Subcutaneous adipose tissue (tissue), 4 donors: ENCODE measurements around the gene TBL2. TPM values are rescaled to one million over a fixed set of nuclear protein-coding genes. Genes with fewer than 3 reads are reported as not detected.

Source experiments
- CTCF ChIP-seq: fragments of 450-650 bp; IDR thresholded peaks from one replicate; pipeline ENCODE4 v1.5.1; 2016; ENCODE audit warnings: low read depth, mild to moderate bottlenecking, control low read depth, antibody characterized with exemption, moderate library complexity
- total RNA-seq, 4 donors: library from RNA; depleted of rRNA; stranded (reverse); fragments of >200 nt; gene quantifications; one replicate each; pipeline ENCODE4 v1.1.0, GENCODE V29; 2016

Gene TBL2
- total RNA-seq, 4 donors from 2014 or later = 32.3 to 43.0 (median 37.1) TPM

- TF ChIP-seq CTCF = no peak
Observed at GRCh38 chr7:73522105-73522872, 56.1 kb downstream of the TBL2 start, which contains the start of gene BAZ1B. Gene BAZ1B (minus strand): TSS chr7:73522293. CDS start chr7:73521933, 360 bp downstream.

GRCh38 chr7:73521636-73522104 is 56.7 kb downstream of the TBL2 start:
- no peak for TF ChIP-seq CTCF

GRCh38 chr7:73520673-73521635 is 57.4 kb downstream of the TBL2 start:
- no peak for TF ChIP-seq CTCF

GRCh38 chr7:73519867-73520672 is 58.3 kb downstream of the TBL2 start:
- TF ChIP-seq CTCF = no peak

- TF ChIP-seq CTCF = no peak
Observed at GRCh38 chr7:73518470-73518869, 59.9 kb downstream of the TBL2 start.

Other genes starting within 250 kb of the TBL2 start
- 1 to 10 TPM in 3 of 4 donors, under 1 TPM in 1; 0.98 to 2.4 (median 1.9) TPM for gene FZD9, start 144.8 kb downstream of the TBL2 start, total RNA-seq
- 10 to 100 TPM; 51.3 to 62.8 (median 59.9) TPM for gene BAZ1B, start 56.3 kb downstream of the TBL2 start, total RNA-seq
- 10 to 100 TPM; 61.0 to 91.4 (median 69.0) TPM for gene BCL7B, start 20.9 kb downstream of the TBL2 start, total RNA-seq
- 100 to 1,000 TPM in 2 of 4 donors, 10 to 100 TPM in 2; 38.6 to 385 (median 85.1) TPM for gene MLXIPL, start 45.9 kb upstream of the TBL2 start, total RNA-seq
- gene VPS37D, start 89.3 kb upstream of the TBL2 start, total RNA-seq = 1 to 10 TPM in 3 of 4 donors, not detected in 1; 2.6 to 3.7 (median 3.3) TPM
- 1 to 10 TPM; 2.6 to 7.3 (median 3.4) TPM for gene DNAJC30, start 104.9 kb upstream of the TBL2 start, total RNA-seq
- gene BUD23, start 105.0 kb upstream of the TBL2 start, total RNA-seq = 10 to 100 TPM; 24.0 to 41.1 (median 32.8) TPM
- gene STX1A, start 141.1 kb upstream of the TBL2 start, total RNA-seq = 10 to 100 TPM in 1 of 4 donors, 1 to 10 TPM in 3; 2.2 to 12.2 (median 3.4) TPM
- gene ABHD11, start 160.2 kb upstream of the TBL2 start, total RNA-seq = 10 to 100 TPM in 2 of 4 donors, 1 to 10 TPM in 2; 8.5 to 13.8 (median 11.5) TPM
- not detected for gene CLDN3, start 191.7 kb upstream of the TBL2 start, total RNA-seq